GM04503 (cell line): Measurements from ENCODE around the gene CA5A.
"Not testable (repeated sequence)": the region's sequence is repeated elsewhere in the genome, so short reads cannot be mapped to it uniquely, and the experiment has no call there.

Experiments
- DNase-seq: peaks from one replicate; pipeline ENCODE4 v3.0.0-alpha.2; 2012; ENCODE audit warnings: low read depth

CA5A gene

DNA sequence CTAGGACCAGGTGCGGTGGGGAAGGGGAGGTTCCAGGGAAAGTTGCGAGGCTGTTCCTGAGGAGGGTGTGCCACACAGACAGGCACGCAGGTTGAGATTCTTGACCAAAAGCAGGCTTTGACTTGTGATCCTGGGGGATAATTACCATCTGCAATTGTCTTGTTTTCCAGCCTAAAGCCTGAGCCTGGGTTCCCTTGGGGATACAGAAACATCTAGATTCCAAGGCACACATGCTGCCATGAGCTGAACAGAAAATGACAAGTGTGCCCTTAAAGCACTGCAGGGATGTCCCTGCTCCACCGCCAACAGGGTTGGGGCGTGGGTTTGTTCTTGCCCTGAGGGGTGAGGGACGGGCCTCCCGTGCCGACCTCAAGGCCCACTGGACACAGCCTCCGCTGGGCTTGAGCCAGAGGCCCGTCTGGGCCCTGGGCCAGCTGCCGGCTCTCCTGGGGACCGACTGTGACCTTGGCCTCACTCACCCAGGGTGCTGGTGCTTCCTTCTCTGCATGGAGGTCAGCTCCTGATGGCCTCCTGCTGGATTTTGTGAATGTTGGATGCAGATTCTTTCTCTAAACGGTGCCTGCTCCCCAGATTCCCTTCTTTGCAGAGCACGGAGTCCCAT lies 14.0 kb downstream of the CA5A start:
- DNase-seq = no peak

DNA sequence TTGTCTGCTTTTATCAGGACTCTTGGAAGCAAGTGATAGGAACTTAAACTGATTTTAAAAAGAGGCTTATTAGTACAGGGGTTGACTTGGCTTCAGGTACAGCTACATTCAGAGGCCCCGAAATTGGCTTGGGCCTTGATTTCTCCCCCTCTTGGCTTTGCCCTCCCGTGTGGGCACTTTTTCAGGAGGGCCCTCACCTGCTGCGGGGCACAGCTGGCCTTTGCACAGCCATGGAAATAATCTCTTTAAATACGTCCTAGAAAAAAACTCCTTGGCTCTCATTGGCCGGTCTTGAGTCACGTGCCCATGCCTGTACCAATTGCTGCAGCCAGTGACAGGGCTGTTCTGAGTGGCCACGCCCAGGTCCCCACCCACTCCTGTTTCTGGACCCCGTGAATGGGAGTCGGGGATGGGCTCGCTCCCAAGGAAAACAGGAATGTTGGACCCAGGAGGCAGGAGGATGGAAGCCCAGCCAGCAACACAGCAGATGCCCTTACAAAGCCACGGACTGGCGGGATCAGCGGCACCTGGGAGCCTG lies 15.0 kb downstream of the CA5A start:
- DNase-seq = no peak

DNA sequence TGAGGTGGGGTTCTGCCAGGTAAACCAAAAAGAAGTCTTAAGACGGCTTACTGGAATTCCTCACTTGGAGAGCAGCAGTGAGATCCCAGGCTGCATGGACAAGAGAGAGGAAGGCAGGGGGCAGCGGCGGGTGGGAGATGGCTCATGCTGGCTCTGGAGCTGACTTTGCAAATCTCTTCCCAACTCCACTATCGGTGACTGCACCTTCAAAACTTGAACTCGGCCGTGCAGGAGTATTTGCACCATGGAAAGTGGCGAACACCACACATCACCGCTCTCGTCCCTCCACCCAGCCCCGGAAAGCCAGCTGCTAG lies 16.7 kb downstream of the CA5A start:
- DNase-seq = no peak

DNA sequence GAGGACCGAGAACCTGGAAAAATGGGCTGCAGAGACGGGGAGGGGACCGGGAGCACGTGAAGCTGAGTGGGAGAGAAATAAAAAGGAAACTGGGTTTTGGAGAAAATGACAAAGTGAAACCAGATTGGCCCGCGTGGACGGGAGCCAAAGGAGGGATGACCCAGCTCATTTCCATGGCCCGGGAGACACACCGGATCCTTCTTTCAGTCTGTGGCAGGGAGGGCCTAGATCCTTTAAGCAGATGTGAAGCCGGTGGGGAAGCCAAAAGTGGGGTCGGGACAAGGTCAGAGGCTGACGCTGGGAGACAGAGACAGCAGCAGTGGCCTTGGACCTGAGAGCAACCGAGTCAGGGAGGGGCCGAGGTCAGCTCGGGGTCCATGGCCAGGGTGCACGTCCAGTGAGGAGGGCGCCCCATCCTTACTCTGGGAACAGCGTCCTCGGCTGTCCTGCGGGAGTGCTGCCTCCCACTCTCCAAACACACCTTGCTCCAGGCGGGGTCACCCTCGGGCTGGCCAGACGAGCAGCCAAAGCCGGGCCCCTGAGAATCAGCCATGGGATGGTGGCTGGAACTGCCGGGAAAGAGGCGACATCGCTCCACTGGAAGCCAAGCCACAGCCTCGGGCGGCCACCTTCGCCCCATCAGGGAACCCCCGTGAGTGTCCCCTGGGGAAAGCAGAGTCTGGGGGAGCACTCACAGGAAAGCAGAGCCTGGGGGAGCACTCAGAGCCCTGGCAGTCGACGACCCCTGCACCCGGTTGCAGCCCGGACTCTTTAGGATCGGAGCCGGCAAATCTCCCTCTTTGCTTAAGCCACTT lies 17.3 kb downstream of the CA5A start:
- no peak for DNase-seq

DNA sequence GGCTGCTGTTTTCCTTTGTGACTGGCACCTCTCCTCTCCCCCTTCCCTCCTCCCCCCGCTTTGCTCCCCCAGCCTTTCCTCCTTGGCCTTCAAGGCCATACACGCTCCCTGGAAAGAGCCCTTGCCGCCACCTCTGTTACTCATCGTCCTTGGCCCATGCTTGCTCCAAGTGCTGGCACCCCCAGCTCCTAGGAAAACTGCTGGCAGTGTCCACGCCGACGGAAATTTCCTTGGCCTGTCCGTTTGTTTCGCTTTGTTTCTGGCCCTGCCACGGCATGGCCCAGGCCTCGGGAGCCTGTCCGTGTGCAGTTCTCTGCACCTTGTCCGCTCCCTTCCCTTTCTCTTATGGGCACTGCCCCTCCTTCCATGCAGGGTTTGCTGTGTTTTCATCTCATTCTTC lies 18.0 kb downstream of the CA5A start:
- peak; percentile 31 for DNase-seq

DNA sequence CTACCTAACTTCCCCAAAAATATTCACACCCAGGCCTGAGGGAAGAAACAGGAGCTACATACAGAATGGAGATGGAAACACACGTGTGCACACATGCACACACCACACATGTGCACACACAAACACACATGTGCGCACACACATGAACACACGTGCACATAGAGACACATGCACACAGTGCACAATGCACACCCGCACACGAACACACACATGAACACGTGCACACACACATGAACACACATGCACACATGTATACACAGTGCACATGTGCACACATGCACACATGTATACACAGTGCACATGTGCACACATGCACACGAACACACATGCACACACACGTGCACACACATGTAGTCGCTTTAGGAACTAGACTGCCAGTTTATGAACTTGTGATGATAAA lies 18.8 kb downstream of the CA5A start:
- no peak for DNase-seq

DNA sequence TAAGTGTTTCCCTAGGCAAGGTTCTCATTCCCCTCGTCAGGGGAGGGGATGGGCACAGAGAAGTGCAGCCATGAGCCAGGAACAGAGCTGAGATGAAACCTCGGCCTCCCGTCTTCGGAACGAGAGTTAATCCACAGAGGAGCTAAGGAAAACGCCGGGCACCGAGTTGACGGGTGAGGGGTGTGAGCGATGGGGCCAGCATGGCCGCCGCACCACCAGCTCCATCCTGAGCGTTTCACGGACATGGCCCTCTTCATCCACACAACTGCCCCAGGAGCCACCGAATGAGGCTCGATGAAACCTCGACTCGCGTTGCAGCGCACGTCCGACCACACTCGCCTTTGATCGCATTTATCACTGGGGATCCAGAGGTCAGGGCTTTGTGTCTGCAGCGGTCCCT lies 21.5 kb downstream of the CA5A start:
- DNase-seq = no peak

DNA sequence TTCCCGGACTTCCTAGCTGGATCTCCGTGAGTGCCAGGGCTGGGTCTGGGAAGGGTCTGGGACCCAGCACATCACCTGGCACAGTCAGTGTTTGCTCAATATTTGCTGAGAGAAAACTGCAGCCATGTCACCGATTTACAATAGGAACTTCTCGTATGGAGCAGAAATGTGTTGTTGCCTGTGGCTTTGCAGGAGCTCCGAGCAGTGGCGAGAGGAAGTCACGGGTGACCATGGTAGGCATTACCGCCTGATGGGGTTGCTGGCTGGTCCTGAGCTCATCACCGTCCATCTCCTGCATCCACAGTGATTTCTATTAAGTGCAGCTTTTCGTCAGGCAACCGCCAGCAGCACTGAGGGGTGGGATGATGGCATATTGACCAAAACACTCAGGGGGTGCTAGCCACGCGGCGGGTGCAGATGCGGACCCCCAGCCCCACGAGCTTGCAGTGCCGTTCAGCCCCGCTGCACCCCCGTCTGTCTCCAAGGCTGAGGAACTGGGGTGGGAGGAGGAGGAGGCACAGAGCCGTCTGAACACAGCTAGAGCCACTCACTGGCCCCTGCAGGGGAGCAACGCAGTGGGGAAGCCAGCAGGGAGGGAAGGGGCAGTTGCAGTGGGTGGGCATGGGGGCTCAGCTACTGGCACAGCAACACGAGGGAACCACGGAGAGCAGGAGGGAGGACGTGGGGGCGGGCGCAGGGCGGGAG lies 22.2 kb downstream of the CA5A start:
- DNase-seq = not testable (repeated sequence)

DNA sequence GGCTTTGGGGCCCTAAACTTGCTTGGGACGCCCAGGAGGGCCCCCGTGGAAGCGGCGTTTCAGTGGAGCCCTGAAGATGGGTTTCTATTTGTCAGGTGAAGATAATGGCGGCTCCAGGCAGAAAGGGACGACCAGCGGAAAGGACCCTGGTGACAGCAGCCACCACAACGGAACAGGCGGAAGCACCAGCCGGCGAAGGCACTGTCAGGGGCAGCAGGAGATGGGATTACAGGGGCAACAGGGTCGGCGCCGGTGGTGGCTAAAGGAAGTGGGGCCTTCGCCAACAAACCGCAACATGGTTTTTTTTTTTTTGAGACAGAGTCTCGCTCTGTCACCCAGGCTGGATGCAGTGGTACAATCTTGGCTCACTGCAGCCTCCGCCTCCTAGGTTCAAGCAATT lies 23.6 kb downstream of the CA5A start:
- not testable (repeated sequence) for DNase-seq

DNA sequence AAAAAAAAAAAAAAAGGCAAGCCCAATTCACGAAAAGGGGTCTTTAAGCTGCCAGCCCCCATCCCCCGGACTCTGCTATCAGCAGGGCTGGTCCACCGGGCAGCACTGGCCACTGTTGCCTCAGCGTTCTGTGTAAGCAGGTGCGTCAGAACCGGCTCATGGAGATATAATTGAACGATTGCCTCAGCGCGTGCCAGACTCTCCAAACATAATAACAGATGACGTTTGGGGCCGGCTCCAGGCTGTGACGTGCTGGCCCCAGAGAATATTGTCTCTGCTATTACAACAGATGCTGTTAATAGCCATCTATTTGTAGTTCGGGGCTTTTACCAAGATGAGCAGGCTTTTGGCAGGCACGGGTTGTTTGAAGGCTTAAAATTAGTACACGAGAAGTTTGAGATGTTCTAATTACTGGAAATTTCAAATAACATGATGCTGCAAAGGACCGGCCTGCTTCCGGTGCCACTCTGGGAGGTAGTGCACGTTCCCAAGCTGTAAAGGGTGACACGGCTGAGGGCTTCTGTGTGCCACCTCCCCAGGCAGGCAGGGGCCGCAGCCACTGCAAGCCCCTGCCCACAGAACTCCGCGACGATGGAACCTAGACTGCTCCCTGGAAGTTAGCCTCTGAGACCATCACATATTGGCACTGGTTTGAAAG lies 25.1 kb downstream of the CA5A start:
- peak; percentile 53 for DNase-seq

DNA sequence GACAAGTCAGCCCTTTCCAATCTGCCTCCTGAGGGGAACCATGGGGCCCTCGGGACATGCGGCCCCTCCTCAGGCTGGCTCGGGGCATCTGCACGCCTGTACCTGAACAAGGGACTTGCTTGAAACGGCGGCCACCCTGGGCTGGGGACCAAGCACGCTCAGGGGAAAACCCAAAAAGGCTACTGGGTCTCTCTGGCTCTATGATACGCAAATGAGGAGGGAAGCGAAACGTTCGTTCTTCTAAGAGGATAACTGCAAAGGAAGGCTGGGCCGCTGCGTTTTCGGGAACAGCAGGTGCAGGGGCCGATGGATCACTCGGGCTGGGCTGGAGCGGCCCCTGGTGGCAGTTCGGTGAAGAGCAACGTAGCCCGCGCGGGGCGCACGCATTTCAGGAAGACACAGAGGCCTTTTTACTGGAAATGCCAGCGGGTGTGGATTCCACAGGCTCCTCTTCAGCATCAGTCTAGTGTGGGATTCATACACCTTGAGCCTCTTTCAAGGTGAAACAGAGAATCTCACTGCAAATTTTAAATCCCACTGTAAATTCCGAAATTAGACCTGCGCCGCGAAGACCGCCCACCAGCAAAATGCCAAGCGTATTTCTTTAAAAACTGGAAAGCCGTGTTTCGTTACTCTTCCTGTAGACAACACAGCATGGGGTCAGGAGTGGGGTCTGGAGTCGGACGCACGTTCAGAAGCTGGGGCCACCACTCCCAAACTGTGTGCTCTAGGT lies 27.0 kb downstream of the CA5A start:
- not testable (repeated sequence) for DNase-seq

DNA sequence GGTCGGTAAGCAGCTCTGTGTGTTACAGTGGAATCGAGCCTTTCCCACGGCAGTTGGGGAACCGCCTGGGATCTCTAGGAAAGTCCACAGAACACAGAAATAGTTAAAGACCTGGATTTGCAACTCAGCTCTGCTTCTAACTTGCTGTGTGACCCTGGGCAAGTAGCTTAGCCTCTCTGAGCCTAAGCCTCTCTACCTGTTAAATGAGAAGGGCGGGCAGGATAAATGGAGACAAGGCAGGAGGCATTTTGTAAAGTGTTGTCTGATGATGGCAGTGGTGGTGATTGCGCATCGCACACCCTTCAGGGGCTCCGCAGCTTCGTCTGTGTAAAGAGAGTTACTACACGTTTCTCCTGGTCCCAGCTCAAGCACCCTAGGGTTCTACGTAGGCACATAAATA lies 28.2 kb downstream of the CA5A start:
- not testable (repeated sequence) for DNase-seq

DNA sequence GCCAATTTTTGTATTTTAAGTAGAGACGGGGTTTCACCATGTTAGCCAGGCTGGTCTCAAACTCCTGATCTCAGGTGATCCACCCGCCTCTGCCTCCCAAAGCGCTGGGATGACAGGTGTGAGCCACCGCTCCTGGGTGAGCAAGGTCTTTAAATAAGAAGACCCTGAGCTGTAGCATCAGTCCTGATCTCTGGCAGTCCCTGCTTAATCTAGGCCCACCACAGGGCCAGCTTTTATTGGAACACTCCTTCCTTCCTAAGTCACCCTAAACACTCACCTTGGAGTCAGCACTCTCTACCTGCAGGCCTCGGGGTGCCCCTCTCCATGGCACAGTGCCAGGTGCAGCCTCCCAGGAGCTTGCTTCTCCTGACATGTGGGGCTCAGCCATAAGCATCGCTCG lies 30.8 kb downstream of the CA5A start:
- not testable (repeated sequence) for DNase-seq

DNA sequence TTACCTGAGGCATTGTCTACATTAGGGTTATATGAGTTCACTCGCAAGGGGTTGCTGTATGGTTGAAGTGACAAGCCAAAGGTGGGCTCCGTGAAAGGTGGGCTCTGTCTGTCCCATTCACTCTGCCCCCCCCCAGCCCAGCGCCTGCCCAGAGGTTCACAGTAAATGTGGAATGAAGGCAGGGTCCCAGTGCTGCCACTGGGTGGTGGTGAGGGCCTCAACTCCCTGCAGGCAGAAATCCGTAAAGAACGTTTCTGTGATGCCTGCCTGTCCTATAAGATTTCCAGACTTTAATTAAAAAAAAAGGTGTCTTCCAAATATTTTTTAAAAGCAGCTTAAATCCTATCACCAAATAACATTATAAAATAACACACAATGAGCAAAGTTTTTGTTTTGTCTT lies 31.4 kb downstream of the CA5A start:
- not testable (repeated sequence) for DNase-seq

DNA sequence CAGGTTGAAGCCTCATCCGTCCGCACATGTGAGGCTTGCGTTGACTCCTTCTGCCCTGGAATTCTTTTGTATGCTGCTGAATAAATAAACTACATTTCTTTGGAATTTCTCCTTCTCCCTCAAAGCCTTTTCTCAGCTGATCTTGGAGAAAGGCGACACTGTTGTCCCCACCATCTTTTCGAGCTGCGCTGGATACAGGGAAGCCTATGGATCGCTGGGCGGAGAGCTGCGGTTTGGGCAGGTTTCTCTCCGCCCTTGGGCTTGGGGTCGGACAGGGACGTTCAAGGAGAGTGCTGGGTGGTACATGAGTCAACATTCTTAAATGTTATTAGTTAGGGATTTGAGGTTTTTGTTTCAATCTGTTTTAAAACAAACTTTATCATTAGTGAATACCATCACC lies 35.8 kb downstream of the CA5A start:
- not testable (repeated sequence) for DNase-seq

DNA sequence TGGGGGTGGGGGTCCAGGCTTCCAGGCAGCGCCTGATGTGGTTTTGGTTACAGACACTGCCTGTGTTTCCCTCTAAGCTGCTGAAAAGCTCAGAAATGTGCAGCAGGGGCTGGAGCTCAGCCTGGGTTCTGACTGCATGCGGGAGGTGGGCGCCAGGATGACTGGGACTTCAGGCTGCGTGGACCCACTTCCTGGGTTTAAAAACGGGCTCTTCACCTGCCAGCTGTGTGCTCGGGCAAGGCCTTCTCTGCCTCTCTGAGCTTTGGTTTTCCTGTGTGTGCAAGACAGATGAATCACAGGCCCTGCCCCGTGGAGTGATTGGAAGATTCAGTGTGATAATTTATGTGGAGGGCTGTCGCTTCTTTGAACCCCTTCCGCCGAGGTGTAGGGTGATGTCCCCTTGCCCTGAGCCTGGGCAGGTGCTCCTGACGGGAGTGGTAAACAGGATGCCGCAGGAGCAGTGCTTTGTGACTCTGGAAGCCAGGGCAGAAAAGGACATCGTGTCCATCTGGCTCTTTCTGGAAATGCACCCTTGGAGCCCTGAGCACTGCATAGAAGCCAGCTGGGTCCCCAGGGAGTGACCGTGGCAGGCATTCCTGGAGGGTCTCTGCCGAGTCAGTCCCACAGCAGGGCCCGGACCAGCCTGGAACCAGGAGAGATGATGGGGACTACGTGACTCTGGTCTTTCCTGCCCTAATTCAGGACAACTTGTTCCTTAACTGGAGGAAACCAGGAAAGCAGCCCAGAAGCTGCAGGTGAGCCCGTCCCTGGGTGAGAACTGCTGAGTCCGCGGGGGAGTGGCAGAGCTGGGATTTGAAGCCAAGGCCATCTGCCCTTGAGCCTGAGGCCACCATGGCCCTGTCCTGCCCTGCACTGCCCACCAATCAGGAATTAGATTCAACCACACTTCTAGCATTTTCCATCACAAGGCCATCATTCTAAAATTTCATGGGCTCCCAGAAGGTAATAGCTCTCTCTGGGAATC lies 38.5 kb downstream of the CA5A start:
- no peak for DNase-seq

DNA sequence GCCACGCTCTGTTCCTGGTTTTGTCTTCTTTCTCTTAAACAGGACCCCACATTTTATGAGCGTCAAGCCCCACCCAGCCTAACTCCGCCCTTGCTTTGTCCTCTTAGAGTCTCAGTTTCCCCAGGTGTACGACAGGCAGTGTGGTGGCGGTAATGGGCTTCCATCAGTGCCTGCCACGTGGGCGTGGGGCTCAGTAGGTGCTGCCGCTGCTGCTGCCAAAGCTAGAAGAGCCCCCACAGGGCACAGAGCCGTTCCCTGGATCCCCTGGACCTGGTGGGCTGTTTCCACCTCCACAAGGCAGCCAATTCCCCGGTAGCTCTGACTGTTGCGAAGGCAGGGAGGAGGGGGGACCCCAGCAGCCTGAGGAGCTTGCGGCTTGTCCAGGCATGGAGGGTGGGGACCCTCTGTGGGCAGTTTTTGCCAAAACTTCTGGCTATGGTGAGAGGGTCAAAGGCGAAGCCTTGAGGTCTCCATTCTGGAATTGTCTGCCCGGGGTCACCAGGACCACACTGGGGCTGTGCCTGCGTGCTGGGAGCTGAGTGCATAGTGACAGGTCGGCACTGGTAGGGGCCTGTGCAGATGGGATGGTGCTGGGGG lies 39.3 kb downstream of the CA5A start:
- DNase-seq = not testable (repeated sequence)

DNA sequence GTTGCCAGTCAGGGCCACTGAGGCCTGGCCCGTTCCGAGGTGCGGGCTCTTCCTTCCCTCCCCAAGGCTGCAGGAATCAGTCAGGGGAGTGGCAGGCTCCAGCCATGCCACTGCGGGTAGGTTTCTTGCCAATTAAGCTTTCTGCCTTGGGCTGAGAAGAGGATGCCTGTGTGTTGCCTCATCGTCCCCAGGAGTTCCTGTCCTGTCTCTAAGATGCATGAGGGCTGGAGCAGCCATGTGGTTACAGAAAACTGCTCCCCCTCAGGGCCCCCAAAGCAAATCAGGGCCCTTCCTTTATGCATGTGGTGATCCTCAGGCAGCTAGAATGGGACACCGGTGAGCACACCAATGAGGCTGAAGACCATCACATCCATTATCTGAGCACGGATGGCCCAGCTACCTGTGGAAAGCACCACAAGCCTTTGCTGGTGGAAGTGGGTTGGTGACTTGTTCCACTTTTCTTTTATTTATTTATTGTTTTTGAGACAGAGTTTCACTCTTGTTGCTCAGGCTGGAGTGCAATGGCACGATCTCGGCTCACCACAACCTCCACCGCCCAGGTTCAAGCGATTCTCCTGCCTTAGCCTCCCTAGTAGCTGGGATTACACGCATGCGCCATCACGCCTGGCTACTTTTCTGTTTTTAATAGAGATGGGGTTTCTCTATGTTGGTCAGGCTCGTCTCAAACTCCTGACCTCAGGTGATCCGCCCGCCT lies 40.0 kb downstream of the CA5A start:
- DNase-seq = not testable (repeated sequence)

DNA sequence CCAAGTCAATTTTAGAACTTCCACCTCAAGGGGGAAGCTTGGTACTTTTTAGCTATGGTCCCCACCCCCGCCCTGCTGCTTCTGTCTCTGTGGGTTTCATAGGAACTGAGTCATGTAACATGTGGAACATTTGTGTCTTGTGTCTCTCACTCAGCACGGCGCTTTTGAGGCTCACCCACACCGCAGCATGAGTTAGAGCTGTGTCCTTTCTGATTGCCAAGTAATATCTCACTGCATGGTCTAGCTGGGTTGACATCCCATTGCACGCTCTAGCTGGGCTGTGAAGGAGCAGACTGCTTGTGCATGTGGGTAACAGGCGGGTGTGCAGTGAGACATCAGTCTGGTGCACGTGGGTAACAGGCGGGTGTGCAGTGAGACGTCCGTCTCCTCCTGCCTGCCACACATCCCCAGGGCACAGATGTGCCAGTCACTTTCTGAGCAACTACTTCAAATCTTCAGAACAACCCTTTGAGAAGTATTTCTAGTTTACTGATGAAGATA lies 40.6 kb downstream of the CA5A start:
- no peak for DNase-seq
